Measurements from ENCODE around the gene ACSF3.

The ACSF3 gene

GRCh38 chr16:89166696-89167424 lies 73.2 kb downstream of the ACSF3 start:
- no peak for DNase-seq

GRCh38 chr16:89167425-89167941 lies 73.8 kb downstream of the ACSF3 start:
- DNase-seq = peak; percentile 55 to 94

GRCh38 chr16:89168381-89169189 lies 74.9 kb downstream of the ACSF3 start:
- DNase-seq = no peak

GRCh38 chr16:89169778-89170177 lies 76.1 kb downstream of the ACSF3 start:
- DNase-seq = no peak

- DNase-seq = no peak
Observed at GRCh38 chr16:89170346-89171215, 76.9 kb downstream of the ACSF3 start.

- DNase-seq = peak; percentile 84 to 92
Observed at GRCh38 chr16:89171216-89172170, 77.8 kb downstream of the ACSF3 start, which contains the start of gene CDH15. Gene CDH15 (plus strand): TSS chr16:89171748. CDS start chr16:89171832, 84 bp downstream.

- no peak for DNase-seq
Observed at GRCh38 chr16:89172171-89172527, 78.5 kb downstream of the ACSF3 start.

- DNase-seq = no peak
Observed at GRCh38 chr16:89172528-89173173, 79.0 kb downstream of the ACSF3 start.

- DNase-seq = no peak
Observed at GRCh38 chr16:89173174-89173921, 79.7 kb downstream of the ACSF3 start.

- DNase-seq = no peak
Observed at GRCh38 chr16:89174055-89174827, 80.6 kb downstream of the ACSF3 start.

- DNase-seq = no peak
Observed at GRCh38 chr16:89174877-89175276, 81.2 kb downstream of the ACSF3 start.

GRCh38 chr16:89175280-89176146 lies 81.9 kb downstream of the ACSF3 start:
- DNase-seq = no peak

GRCh38 chr16:89176147-89176690 lies 82.6 kb downstream of the ACSF3 start:
- no peak for DNase-seq

GRCh38 chr16:89176717-89177116 lies 83.1 kb downstream of the ACSF3 start:
- no peak for DNase-seq

GRCh38 chr16:89177501-89177900 lies 83.8 kb downstream of the ACSF3 start:
- no peak for DNase-seq

- no peak for DNase-seq
Observed at GRCh38 chr16:89178453-89179147, 84.9 kb downstream of the ACSF3 start.

GRCh38 chr16:89179148-89179484 lies 85.5 kb downstream of the ACSF3 start:
- no peak for DNase-seq

All from inflammatory macrophage treated with lipopolysaccharide for 1 hour (primary cell).